ENCODE measurements around the gene RCC2.

DNA sequence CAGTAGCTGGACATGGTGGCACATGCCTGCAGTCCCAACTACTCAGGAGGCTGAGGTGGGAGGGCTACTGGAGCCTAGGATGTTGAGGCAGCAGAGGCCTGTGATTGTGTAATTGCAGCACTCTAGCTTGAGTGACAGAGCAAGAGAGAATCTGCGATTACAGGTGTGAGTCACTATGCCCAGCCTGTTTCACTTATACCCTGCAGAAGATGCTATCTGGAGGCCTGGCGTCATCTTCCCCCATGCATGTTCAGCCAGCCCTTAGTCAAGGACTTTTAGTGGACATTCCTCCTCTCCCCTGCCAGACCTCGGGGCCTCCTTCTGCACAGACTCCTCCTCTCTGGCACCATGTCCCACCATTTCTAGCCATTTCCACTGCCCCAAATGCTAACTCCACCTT lies 36.3 kb upstream of the RCC2 start:
- no peak for TF ChIP-seq EZH2 (IDR thresholded peaks at IDR 0.05; ENCODE audit: borderline replicate concordance, low read length)
- TF ChIP-seq CTCF (IDR thresholded peaks at IDR 0.05; ENCODE audit: low read length), result no peak

All from OCI-LY1 (cell line).